ENCODE results near the gene MOB4.

The MOB4 gene

GRCh38 chr2:197498235-197498936 is 17.5 kb upstream of the MOB4 start:
- Histone ChIP-seq H3K4me1 (ENCODE audit: control insufficient read depth, insufficient read depth, low read length) (0 out of 2 replicates have a peak, but pooled peaks cover 1% of the 10 kb centered on the region), H3K9me3 (ENCODE audit: control insufficient read depth, insufficient read depth, low read length) (no peaks in the 10 kb centered on the region), H3K36me3 (ENCODE audit: control insufficient read depth, insufficient read depth, low read length) (peaks cover 6% of the 10 kb centered on the region; the same call in 1 of the 2 replicates), H3K27me3 (ENCODE audit: control insufficient read depth, insufficient read depth, low read length) (no peaks in the 10 kb centered on the region), H3K4me3 (ENCODE audit: low read length) (peak overlapping the region; percentile 93), H3K27ac (ENCODE audit: low read length) (no peak overlapping the region)
- no peak for DNase-seq (ENCODE audit: low read depth, low spot score)
- no CpG with 5 or more reads among the region's 14 CpGs for WGBS (ENCODE audit: insufficient coverage, insufficient read length)

DNA sequence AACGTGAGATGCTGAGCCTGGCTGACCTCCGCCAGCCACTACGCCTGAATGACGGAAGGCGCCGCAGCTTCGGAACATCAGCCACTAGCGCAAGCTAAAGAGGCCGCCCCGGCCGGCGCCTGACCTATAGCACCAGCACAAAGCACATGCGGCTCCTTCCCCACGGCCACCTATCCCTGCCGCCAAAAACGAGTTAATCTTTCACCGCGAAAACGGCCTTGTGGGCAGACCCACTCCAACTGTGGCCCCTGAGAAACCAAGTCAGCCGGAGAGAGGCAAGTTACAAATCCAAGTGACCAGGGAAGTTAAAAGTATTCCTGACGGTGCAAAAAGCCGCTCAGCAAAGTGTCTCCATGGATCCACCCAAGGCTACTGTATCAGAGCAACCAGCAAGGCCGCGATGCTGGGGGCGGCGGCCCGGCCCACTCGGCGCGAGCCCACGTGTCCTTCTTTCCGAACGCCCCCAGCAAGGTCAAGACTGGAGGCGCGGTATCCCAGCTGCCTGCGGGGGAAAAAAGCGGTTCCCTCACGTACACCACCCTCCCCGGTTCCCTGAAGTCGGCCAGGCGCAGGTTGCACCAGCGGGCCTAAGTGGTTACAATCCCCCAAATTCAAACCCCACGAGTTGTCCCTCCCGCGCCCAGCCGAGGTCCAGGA is 16.8 kb upstream of the MOB4 start:
- H3K27ac ChIP-seq (ENCODE audit: low read length) = no peak overlapping the region
- no CpG with 5 or more reads among the region's 46 CpGs for WGBS (ENCODE audit: insufficient coverage, insufficient read length)
- H3K4me1 ChIP-seq (ENCODE audit: control insufficient read depth, insufficient read depth, low read length) = 0 out of 2 replicates have a peak, but pooled peaks cover 1% of the 10 kb centered on the region
- no peaks in the 10 kb centered on the region for H3K27me3 ChIP-seq (ENCODE audit: control insufficient read depth, insufficient read depth, low read length)
- peaks cover 8% of the 10 kb centered on the region for H3K36me3 ChIP-seq (ENCODE audit: control insufficient read depth, insufficient read depth, low read length)
- no peaks in the 10 kb centered on the region for H3K9me3 ChIP-seq (ENCODE audit: control insufficient read depth, insufficient read depth, low read length)
- peak overlapping the region; percentile 93 for H3K4me3 ChIP-seq (ENCODE audit: low read length)
- DNase-seq (ENCODE audit: low read depth, low spot score) = no peak

- H3K9me3 ChIP-seq (ENCODE audit: control insufficient read depth, insufficient read depth, low read length) = no peaks in the 10 kb centered on the region
- WGBS (ENCODE audit: insufficient coverage, insufficient read length) = no CpG with 5 or more reads among the region's 104 CpGs
- peak; percentile 99 for DNase-seq (ENCODE audit: low read depth, low spot score)
- 0 out of 2 replicates have a peak, but pooled peaks cover 1% of the 10 kb centered on the region for H3K4me1 ChIP-seq (ENCODE audit: control insufficient read depth, insufficient read depth, low read length)
- H3K27ac ChIP-seq (ENCODE audit: low read length) = no peak within 1 kb of the TSS
- H3K27me3 ChIP-seq (ENCODE audit: control insufficient read depth, insufficient read depth, low read length) = no peaks in the 10 kb centered on the region
- peak within 1 kb of the TSS; percentile 93 for H3K4me3 ChIP-seq (ENCODE audit: low read length)
- H3K36me3 ChIP-seq (ENCODE audit: control insufficient read depth, insufficient read depth, low read length) = peaks cover 12% of the 10 kb centered on the region
These were observed 16.0 kb upstream of the MOB4 start, which contains the start of the genes HSPD1 and HSPE1 for GRCh38 chr2:197499594-197500502. HSPD1 (minus strand) TSS chr2:197499840; CDS start chr2:197498848, 992 bp downstream. HSPE1 (plus strand) TSS chr2:197500379; CDS start chr2:197500437, 58 bp downstream.

DNA sequence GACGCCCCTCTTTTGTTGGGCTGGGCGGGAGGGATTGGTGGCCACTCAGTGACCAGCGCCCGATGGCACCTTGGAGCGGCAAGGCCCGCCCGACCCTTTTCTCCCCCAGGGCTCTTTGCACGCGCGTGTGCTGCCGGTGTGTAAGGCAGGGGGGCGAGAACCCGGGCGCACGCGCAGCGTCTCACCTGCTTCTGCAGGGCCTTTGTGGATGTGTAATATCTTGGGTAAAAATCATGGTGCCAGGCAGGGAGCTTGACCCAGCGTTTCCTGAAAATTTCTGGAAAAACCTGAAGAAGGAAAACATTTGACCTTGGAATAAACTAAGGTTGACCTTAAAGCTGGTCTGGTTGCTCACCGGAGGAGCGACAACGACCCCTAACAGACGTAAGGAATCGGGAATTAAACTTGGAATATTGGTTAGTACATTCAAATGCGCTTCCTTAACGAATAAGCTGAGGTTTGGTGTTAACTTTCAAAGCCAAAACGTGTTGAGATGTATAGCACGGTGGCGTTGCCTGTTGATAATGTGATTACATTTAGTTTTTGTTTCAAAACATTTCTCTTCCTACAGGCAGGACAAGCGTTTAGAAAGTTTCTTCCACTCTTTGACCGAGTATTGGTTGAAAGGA is 15.2 kb upstream of the MOB4 start:
- Histone ChIP-seq H3K27me3 (ENCODE audit: control insufficient read depth, insufficient read depth, low read length) (no peaks in the 10 kb centered on the region), H3K4me3 (ENCODE audit: low read length) (peak overlapping the region; percentile 93), H3K36me3 (ENCODE audit: control insufficient read depth, insufficient read depth, low read length) (peaks cover 9% of the 10 kb centered on the region), H3K27ac (ENCODE audit: low read length) (no peak overlapping the region), H3K4me1 (ENCODE audit: control insufficient read depth, insufficient read depth, low read length) (0 out of 2 replicates have a peak, but pooled peaks cover 1% of the 10 kb centered on the region), H3K9me3 (ENCODE audit: control insufficient read depth, insufficient read depth, low read length) (no peaks in the 10 kb centered on the region)
- no CpG with 5 or more reads among the region's 30 CpGs for WGBS (ENCODE audit: insufficient coverage, insufficient read length)
- no peak for DNase-seq (ENCODE audit: low read depth, low spot score)

- H3K4me3 ChIP-seq (ENCODE audit: low read length) = no peak overlapping the region
- no peak for DNase-seq (ENCODE audit: low read depth, low spot score)
- no CpG with 5 or more reads among the region's 4 CpGs for WGBS (ENCODE audit: insufficient coverage, insufficient read length)
- H3K9me3 ChIP-seq (ENCODE audit: control insufficient read depth, insufficient read depth, low read length) = no peaks in the 10 kb centered on the region
- H3K27me3 ChIP-seq (ENCODE audit: control insufficient read depth, insufficient read depth, low read length) = no peaks in the 10 kb centered on the region
- no peak overlapping the region for H3K27ac ChIP-seq (ENCODE audit: low read length)
- H3K4me1 ChIP-seq (ENCODE audit: control insufficient read depth, insufficient read depth, low read length) = 0 out of 2 replicates have a peak, but pooled peaks cover 1% of the 10 kb centered on the region
- peaks cover 6% of the 10 kb centered on the region for H3K36me3 ChIP-seq (ENCODE audit: control insufficient read depth, insufficient read depth, low read length)
These were observed 13.7 kb upstream of the MOB4 start for GRCh38 chr2:197502201-197502600.

GRCh38 chr2:197502685-197503084 is 13.2 kb upstream of the MOB4 start:
- Histone ChIP-seq H3K4me1 (ENCODE audit: control insufficient read depth, insufficient read depth, low read length) (0 out of 2 replicates have a peak, but pooled peaks cover under 1% of the 10 kb centered on the region), H3K4me3 (ENCODE audit: low read length) (no peak overlapping the region), H3K9me3 (ENCODE audit: control insufficient read depth, insufficient read depth, low read length) (no peaks in the 10 kb centered on the region), H3K27ac (ENCODE audit: low read length) (no peak overlapping the region), H3K27me3 (ENCODE audit: control insufficient read depth, insufficient read depth, low read length) (no peaks in the 10 kb centered on the region), H3K36me3 (ENCODE audit: control insufficient read depth, insufficient read depth, low read length) (peaks cover 6% of the 10 kb centered on the region)
- no peak for DNase-seq (ENCODE audit: low read depth, low spot score)
- no CpG with 5 or more reads among the region's 4 CpGs for WGBS (ENCODE audit: insufficient coverage, insufficient read length)

- Histone ChIP-seq H3K27ac (ENCODE audit: low read length) (no peak overlapping the region), H3K36me3 (ENCODE audit: control insufficient read depth, insufficient read depth, low read length) (peaks cover 6% of the 10 kb centered on the region), H3K4me3 (ENCODE audit: low read length) (no peak overlapping the region), H3K9me3 (ENCODE audit: control insufficient read depth, insufficient read depth, low read length) (no peaks in the 10 kb centered on the region), H3K4me1 (ENCODE audit: control insufficient read depth, insufficient read depth, low read length) (no peaks in the 10 kb centered on the region), H3K27me3 (ENCODE audit: control insufficient read depth, insufficient read depth, low read length) (no peaks in the 10 kb centered on the region)
- DNase-seq (ENCODE audit: low read depth, low spot score) = no peak
- WGBS (ENCODE audit: insufficient coverage, insufficient read length) = no CpG with 5 or more reads among the region's 2 CpGs
These were observed 11.9 kb upstream of the MOB4 start for GRCh38 chr2:197504000-197504399.

DNA sequence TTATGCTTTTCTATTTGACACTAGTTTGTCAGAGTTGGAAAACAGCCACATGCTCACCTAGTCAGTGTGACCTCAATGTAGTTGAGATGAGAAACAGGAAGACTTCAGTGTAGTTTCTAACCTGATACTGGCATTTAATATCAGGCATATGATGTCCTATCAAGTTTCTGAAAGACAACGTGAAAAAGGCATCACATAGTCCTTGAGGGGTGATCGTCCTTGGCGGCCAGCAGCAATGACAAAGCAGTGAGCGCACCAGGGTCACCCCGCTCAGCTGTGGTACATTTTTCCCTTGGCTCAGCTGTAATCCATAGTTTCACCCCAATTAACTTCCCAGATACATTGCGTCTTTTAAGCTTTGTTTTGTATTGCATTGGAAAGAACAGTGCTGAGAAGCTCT is 11.4 kb upstream of the MOB4 start:
- Histone ChIP-seq H3K4me1 (ENCODE audit: control insufficient read depth, insufficient read depth, low read length) (no peaks in the 10 kb centered on the region), H3K27me3 (ENCODE audit: control insufficient read depth, insufficient read depth, low read length) (no peaks in the 10 kb centered on the region), H3K36me3 (ENCODE audit: control insufficient read depth, insufficient read depth, low read length) (peaks cover 6% of the 10 kb centered on the region), H3K27ac (ENCODE audit: low read length) (no peak overlapping the region), H3K9me3 (ENCODE audit: control insufficient read depth, insufficient read depth, low read length) (no peaks in the 10 kb centered on the region), H3K4me3 (ENCODE audit: low read length) (no peak overlapping the region)
- DNase-seq (ENCODE audit: low read depth, low spot score) = no peak
- no CpG with 5 or more reads among the region's 6 CpGs for WGBS (ENCODE audit: insufficient coverage, insufficient read length)

- Histone ChIP-seq H3K4me3 (ENCODE audit: low read length) (no peak overlapping the region), H3K4me1 (ENCODE audit: control insufficient read depth, insufficient read depth, low read length) (no peaks in the 10 kb centered on the region), H3K9me3 (ENCODE audit: control insufficient read depth, insufficient read depth, low read length) (no peaks in the 10 kb centered on the region), H3K36me3 (ENCODE audit: control insufficient read depth, insufficient read depth, low read length) (peaks cover 6% of the 10 kb centered on the region), H3K27ac (ENCODE audit: low read length) (no peak overlapping the region), H3K27me3 (ENCODE audit: control insufficient read depth, insufficient read depth, low read length) (no peaks in the 10 kb centered on the region)
- WGBS (ENCODE audit: insufficient coverage, insufficient read length) = no CpG with 5 or more reads among the region's 5 CpGs
- DNase-seq (ENCODE audit: low read depth, low spot score) = no peak
These were observed 9.2 kb upstream of the MOB4 start for GRCh38 chr2:197506658-197507057.
